Activated CD4-positive, alpha-beta T cell treated with anti-CD3 and anti-CD28 coated beads for 24 hours (primary cell): ENCODE measurements around the gene GNAL.
"Not testable (repeated sequence)": the region's sequence is repeated elsewhere in the genome, so short reads cannot be mapped to it uniquely, and the experiment has no call there.

Experiments used
- DNase-seq, 2 donors: peaks; one replicate each; pipeline ENCODE4 v3.0.0-alpha.2; 2020; ENCODE audit warnings: low read depth in 2 of 2

GNAL gene

GRCh38 chr18:11849279-11849678, 160.2 kb downstream of the GNAL start:
- DNase-seq, result no peak

- peak in 1 of 2 donors; percentile 25 for DNase-seq
These were observed 161.0 kb downstream of the GNAL start for GRCh38 chr18:11849841-11850634.

DNA sequence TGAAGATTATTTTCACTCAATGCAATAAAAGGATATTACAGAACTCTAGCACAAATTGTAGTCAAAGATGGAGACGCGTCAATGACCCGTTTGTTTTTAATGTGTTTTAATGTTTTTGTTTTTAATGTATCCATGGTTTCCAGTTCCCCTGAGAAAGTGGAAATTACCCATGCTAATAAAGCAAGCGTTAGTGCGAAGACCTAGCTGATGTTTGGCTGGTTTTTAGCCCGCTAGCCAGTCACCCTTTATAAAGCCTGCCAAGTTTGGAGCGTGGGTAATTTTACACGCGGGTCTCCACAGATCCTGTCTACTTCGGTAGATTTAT, 161.7 kb downstream of the GNAL start:
- no peak for DNase-seq

DNA sequence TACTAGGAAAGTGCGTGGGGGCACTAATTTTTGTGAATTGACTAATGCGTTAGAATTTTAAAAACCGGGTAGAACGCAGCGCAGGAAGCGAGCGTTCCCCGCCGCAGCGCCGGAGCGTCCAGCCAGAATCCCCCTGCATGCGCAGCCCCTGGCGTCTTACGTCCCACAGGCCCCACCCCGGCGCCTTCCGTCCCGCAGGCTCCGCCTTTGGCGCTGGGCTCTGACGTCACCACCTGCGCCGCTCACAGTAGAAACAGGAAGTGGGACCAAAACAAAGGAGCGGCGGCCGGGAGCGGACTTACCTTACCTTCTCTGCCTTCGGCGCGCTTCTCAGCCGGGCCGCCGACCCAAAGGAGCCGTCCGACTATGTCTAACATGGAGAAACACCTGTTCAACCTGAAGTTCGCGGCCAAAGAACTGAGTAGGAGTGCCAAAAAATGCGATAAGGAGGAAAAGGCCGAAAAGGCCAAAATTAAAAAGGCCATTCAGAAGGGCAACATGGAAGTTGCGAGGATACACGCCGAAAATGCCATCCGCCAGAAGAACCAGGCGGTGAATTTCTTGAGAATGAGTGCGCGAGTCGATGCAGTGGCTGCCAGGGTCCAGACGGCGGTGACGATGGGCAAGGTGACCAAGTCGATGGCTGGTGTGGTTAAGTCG, 162.2 kb downstream of the GNAL start, which contains the start of gene CHMP1B:
TSS of gene CHMP1B (plus strand) at position 268 of the 660 bp plus-strand sequence. CDS start at position 367, 99 bp downstream.
- peak; percentile 94 for DNase-seq

DNA sequence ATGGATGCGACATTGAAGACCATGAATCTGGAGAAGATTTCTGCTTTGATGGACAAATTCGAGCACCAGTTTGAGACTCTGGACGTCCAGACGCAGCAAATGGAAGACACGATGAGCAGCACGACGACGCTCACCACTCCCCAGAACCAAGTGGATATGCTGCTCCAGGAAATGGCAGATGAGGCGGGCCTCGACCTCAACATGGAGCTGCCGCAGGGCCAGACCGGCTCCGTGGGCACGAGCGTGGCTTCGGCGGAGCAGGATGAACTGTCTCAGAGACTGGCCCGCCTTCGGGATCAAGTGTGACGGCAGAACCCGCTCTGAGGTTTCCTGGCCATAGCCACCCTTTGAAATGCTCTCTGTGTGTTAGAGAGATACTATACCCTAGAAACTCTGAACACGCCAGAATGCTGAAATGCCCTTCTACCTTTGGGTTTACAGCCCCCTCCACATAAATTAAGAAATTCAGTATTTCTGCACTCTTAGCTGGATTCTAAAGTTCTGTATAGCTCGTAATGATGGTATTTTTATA, 162.8 kb downstream of the GNAL start:
- DNase-seq, result peak in 1 of 2 donors; percentile 21

- DNase-seq, result not testable (repeated sequence)
These were observed 165.5 kb downstream of the GNAL start for GRCh38 chr18:11854554-11854953.

DNA sequence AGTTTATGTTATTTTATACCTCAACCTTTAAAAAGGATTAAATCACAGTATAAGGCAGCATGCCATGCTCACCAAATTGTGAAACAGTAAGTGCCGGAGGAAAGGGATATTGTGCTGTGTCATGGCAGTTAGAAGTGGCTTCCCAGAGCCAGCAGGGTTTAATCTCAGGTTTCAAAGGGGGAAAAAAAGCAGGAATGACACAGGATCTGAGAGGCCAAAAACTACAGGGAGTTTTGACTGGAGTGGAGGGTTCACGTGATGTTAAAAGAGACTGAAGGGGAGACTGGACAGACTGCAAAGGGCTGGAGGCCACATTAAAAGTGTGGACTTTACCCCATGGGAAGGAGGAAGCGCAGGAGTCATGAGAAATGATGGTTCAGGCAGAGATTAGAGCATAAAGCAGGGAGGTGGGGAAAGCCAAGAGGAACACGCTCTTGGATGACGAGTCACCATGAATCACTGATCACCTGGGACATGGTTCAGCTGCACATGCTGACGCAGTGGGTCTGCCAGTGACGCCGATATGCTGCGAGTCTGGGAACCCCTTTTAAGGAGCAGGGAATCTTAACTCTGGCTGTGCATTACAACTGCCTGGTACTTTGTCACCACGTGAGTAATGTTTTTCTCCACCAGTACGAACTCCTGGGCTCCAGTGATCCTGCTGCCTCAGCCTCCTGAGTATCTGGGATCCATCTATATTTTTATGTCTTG, 168.3 kb downstream of the GNAL start:
- DNase-seq, result no peak

DNA sequence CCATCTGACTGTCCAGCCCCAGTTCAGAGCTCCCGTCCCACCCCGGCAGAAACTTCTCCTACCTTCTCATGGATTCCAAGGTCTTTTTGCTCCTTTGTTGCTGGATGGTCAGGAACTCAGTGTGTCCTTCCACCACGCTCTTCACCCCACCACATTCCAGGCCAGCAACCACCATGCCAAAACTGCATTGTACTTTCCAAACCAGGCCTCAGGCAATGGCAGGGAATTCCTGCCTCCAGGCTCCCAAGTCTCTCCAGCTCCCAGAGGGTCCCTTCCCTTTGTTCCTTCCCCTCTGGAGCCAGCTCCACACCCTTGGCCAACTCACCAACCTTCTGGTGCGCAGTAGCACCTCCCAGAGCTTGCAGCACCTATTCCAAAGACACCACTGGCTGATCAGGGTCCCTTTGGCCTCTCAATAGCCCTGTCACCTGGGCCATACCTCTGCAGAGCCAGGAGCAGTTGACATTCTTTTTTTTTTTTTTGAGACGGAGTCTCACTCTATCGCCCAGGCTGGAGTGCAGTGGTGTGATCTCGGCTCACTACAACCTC, 170.3 kb downstream of the GNAL start:
- no peak for DNase-seq

DNA sequence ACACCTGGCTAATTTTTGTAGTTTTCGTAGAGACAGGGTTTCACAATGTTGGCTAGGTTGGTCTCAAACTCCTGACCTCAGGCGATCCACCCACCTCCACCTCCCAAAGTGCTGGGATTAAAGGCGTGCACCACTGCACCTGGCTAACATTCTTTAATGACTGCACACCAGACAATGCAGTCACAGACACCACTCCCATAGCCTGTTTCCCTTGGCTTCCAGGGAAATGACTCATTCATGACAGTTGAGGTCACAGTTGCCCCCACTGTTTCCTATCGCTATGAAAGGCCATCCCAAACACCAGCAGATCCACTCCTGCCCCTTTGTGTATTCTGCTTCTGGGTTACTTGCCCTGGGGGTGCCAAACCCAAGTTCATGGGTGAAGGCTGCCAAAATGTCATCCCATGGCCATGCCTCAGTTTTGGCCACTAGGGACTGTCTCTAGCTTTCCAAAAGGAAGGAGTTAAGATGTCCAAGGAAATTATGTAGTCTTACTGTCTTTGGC, 170.9 kb downstream of the GNAL start:
- DNase-seq, result no peak

DNA sequence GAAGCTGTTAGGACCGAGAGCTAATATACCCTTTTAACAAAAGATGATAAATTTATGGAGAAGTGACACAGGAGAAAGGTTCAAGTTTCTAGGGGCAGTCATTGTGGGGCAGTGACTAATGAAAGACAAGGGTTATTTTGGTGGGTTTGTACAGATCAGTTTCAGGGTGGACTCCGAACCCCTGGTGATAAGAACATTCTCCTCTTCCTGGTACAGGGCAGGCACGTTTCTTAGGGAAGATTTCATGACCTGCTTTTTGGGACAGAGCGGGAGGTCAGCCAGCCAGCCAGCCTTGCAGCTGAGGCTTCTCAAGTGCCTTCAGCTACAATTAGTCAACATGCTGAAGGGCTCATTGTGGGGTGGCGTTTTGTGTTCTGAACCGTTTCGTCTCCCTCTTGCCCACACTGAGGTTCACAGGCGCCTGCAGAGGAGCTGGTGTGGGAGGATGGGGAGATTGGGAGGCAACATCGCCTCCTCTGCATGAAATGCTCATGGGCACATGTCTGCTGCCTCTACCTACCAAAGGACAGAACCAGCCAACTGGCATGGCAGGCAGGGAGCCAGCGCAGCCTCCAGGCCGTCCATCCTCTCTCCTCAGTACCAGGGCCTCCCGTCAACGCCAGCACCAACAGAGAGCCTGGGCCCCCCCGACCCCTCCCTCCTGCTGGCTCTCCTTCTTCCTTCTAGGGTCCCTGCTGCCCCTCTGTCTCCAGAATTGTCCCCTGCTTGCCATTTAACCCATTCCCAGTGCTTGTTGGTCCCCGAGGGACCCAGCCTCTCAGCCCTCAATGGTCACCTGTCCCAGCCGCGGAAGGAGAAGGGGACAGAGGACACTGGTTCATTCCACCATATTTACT, 171.8 kb downstream of the GNAL start:
- DNase-seq, result no peak

- no peak for DNase-seq
These were observed 172.7 kb downstream of the GNAL start for GRCh38 chr18:11861583-11862288.

GRCh38 chr18:11862468-11863137, 173.5 kb downstream of the GNAL start:
- DNase-seq, result no peak

DNA sequence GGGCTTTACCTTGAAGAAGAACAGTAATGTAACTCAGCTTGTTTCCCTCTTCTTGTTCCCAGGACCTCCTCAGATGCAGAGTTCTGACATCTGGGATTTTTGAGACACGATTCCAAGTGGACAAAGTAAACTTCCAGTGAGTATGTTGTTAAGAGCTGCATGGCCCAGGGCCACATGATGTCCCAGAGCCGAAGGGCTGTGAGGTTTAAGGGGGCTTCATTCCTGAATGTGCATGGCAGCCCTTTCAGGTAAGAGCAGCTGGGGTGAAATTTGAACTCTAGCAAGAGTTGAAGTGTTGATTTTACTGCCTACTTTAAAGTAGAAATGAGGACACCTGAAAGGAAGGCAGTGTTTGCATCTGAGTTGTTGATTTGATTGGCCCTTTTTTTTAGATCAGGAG, 175.4 kb downstream of the GNAL start:
- no peak for DNase-seq

- no peak for DNase-seq
These were observed 176.0 kb downstream of the GNAL start for GRCh38 chr18:11865071-11865470.

- no peak for DNase-seq
These were observed 177.3 kb downstream of the GNAL start for GRCh38 chr18:11866329-11866728.

- no peak for DNase-seq
These were observed 177.7 kb downstream of the GNAL start for GRCh38 chr18:11866764-11867163.

DNA sequence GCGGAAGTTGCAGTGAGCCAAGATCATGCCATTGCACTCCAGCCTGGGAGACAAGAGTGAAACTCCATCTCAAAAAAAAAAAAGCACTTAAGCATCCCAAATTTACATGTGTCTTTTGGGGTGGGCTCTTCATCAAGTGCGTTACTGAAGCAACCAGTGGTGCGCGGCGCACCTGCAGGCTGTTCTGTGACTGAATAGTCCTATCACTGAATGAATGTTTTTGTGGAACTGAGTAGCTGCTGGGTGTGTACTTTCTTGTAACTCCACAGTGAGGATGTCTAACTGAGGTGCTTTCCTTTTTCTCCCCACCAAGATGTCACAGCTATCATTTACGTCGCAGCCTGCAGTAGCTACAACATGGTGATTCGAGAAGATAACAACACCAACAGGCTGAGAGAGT, 179.2 kb downstream of the GNAL start:
- no peak for DNase-seq

- DNase-seq, result no peak
These were observed 182.4 kb downstream of the GNAL start for GRCh38 chr18:11871501-11871900.

- no peak for DNase-seq
These were observed 183.5 kb downstream of the GNAL start for GRCh38 chr18:11872479-11873136.
